Measurements from ENCODE around the gene PLEKHA5.
"Not testable (repeated sequence)": the region's sequence is repeated elsewhere in the genome, so short reads cannot be mapped to it uniquely, and the experiment has no call there.

PLEKHA5 gene

DNA sequence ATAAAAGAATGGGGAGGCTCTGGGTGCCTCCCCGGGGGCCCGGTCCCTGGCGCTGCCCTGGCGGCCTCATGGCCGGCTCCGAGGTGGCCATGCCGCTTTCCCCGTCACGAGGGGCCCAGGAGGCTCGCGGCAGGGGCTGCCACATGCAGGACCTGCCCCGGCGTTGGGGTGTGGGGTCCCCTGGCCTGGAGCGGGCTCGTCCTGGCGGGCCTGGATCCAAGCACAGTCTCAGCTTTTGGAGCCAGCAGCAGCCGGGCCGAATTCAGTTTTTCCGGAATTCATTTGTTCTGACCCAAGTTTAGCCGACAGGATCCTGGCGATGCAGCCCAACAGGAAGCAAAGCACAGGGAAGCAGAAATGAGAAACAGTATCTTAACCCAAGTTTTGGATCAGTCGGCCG lies 283.3 kb downstream of the PLEKHA5 start:
- DNase-seq = no peak

DNA sequence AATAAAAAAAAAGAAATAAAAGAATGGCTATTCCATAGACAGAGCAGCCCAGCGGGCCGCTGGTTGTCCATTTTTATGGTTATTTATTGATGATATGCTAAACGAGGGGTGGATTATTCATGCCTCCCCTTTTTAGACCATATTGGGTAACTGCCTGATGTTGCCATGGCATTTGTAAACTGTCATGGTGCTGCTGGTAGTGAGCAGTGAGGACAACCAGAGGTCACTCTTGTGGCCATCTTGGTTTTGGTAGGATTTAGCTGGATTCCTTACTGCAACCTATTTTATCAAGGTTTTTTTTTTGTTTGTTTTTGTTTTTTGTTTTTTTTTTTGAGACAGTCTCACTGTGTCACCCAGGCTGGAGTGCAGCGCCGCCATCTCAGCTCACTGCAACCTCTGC lies 284.0 kb downstream of the PLEKHA5 start:
- DNase-seq = not testable (repeated sequence)

DNA sequence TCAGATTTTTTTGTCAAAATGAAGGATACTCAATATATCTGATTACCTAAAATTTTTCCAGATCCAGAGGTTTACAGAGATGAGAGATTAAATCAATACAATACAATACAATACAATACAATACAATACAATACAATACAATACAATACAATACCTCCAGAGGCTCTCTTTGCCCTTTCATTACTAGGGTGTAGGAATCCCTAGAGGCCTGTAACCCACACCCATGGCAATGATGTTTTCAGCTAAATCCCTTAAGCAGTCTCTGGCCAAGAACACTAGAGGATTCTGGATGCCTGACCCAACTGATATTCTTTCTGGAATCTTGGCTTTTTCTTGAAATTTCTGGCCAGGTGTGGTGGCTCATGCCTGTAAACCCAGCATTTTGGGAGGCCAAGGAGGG lies 286.0 kb downstream of the PLEKHA5 start:
- no peak for DNase-seq

DNA sequence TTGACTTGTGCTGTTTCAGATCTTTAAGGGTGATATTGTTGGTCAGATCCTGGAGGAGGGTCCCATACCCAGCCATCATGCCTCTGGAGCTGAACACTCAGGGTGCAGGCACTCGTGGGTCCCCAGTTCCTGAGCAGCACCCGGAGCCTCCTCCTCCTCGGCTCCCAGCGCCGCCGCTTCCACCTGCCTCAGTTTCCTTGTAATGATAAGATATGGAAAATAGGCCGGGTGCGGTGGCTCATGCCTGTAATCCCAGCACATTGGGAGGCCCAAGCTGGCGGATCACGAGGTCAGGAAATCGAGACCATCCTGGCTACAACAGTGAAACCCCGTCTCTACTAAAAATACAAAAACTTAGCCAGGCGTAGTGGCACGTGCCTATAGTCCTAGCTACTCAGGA lies 289.6 kb downstream of the PLEKHA5 start:
- DNase-seq = no peak

DNA sequence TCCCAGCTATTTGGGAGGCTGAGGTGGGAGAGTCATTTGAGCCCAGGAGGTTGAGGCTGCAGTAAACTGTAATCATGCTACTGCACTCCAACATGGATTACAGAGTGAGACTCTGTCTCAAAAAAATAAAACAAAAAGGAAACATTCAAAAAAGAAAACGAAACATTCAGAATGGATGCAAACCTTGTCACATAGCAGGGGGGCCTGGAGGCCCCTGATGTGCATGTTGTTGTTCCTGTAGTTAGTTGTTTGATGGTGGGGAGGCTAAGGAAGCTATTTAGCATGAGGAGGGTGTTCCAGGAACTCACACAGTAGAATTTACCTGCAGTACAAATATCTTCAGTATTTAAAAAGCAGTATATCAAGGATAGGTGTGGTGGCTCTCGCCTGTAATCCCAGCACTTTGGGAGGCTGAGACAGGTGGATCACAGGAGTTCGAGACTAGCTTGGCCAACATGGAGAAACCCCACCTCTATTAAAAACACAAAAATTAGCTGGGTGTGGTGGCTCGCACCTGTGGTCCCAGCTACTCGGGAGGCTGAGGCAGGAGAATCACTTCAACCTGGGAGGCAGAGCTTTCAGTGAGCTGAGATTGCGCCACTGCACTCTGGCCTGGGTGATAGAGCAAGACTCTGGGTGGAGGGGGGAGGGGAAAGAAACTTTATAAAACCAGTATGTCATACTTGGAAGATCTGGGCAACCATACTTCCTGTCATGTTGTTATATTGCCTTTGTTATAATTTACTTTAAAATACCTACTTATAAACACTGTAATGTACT lies 292.2 kb downstream of the PLEKHA5 start:
- DNase-seq = no peak

DNA sequence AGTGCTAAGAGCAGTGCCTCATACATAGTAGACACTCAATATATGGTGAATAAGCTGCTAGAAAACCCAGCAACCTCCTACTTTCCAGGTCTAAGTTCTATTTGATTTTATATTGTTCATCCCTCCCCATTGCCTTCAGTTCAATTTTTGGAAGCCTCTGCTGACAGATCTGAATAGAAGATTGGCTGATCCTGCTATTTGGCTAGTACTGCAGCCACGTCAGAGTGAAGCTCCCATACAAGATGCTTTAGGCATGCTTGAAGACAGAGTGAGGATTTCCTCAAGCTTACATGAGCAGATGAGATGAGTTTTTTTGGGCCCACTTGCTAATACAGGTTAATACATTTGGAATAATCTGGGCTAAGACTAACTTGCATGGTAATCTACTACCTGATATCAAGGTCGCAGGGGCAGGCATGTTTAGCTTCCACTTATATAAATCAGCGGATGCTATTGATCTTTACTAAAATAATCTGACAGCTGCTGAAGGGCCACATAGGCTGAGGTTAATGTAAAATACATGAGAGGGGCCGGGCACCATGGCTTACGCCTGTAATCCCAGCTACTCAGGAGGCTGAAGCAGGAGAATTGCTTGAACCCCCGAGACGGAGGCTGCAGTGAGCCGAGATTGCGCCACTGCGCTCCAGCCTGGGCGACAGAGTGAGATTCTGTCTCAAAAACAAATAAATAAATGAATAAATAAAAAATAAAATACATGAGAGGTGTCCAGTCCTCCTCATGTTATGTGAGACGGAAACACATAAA lies 293.8 kb downstream of the PLEKHA5 start:
- DNase-seq = no peak
